HG02870 (cell line): ENCODE measurements around the gene MPPE1.

Experiments used
- ATAC-seq: cut with Tn5 transposase; IDR thresholded peaks from one replicate; pipeline ENCODE4 v1.9.1; 2021; ENCODE audit warnings: mild to moderate bottlenecking, moderate library complexity; ENCODE audit not compliant: unreplicated experiment

Gene MPPE1

DNA sequence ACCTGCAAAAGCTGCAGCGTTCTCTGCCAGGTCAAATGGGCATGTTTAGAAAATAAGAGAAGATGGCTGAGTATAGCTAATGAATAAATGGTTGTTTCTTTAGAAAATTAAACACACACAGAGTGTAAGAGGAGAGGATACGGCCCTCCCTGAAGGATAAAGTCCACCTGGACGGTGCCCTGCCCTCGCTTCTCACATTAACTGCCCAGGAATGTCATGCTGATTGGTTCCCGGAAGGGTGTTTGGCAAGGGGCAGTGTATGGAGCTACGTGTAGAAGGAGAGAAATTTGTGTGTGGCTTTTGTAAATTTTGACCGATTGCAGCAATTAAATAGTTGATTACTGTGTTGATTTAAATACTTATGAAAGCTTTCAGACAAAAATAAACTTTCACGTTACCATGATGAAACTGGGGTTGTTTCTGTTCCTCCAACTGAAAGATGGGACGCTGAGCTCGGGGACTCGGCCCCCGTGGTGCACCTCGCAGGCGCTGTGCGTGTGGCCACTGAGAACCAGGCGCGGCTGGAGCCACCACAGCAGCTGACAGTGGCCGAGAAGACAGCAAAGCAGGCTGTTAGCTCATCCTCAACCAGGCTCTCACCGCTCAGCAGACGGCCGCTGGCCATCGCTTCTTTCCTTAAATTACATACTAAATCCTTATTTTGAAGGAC is 22.7 kb downstream of the MPPE1 start:
- no peak for ATAC-seq

DNA sequence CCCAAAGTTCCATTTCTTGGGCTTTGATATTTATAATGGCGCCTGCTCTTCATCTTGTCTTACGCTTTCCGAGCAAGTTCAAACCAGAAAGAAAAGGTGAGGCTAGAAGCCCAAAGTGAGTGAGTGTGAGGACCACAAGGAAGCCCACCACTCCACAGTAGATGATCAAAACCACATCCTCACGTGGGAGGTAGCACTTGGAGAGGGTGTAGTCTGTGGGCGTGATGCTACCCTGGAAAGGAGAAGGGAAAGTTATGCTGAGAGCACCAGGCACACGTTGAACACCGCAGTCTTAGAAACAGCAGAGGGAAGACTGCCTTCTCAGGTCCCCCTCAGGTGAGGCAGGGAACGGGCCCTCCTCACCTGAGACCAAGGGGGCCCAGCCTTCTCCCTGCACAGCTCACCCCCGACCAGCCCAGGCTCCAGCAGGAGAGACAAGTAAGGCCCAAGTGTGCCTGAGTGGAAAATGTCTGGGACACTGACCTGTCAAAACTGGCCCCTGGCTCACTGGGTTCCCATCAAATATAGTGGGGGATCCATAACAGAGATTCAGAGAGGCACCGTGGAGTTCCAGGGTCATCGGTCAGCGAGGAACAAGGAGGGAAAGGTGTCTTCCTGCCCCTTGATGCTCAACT is 23.6 kb downstream of the MPPE1 start:
- ATAC-seq, result no peak

DNA sequence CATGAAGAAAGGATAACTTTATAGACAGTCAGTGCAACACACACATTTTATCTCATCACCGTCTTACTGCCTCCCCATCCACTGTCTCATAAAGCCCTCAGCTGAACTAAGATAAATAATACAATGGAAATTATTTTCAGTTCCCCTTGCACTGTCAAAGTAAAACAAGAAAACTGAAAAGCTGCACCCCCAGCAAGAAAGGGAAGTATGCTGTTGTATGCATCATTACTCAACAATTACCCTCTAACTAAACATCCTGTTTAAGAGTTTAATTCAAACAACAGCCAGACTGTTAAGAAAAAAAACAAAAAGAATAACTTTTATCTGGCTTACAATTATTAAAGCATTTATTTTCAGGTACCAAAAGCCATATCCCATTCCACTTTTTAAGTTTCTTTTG is 25.0 kb downstream of the MPPE1 start:
- ATAC-seq, result no peak

DNA sequence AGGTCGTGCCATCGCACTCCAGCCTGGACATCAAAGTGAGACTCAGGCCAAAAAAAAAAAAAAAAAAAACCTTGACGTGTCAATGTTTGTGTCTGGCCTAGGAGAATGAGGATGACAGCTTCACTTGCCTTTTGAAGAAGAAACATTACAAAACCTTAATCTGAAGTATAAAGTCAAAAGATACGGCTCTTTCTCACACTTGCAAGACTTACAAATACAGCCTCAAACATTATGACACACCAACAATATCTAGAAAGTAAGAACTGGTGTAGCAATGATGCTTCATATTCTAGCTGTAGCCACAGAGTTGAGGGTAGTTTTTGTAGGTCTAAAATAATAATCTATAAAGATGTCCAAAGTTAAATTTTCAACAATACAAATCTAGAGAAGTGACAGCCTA is 25.5 kb downstream of the MPPE1 start:
- no peak for ATAC-seq

DNA sequence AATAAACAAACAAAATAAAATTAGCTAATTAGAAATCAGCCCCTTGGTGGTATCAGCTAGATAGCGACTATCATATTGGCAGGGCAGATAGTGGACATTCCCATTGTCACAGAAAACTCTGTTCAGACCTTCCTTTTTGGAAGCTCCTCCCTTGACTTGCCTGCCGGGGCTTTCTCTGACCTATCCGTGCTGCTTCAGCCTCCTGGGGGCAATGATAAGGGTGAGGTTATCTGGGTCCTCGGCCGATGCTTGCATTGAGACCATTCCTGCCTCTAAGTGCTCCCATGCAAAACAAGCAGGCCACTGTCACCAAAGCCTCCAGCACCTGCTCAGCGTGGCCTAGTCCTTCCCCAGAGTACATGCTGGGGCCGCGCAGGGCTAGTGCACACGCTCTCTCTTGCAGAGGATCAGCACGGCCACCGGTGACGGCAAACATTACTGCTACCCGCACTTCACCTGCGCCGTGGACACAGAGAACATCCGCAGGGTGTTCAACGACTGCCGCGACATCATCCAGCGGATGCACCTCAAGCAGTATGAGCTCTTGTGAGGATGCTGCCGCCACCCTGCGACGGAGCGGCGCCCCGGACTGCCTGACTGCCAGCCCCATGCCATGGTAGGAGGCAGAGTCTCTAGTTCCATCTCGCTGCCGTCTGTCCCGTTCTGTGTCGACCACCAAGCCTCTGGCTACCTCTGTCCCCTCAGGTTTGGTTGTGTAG is 27.4 kb downstream of the MPPE1 start:
- ATAC-seq, result no peak

DNA sequence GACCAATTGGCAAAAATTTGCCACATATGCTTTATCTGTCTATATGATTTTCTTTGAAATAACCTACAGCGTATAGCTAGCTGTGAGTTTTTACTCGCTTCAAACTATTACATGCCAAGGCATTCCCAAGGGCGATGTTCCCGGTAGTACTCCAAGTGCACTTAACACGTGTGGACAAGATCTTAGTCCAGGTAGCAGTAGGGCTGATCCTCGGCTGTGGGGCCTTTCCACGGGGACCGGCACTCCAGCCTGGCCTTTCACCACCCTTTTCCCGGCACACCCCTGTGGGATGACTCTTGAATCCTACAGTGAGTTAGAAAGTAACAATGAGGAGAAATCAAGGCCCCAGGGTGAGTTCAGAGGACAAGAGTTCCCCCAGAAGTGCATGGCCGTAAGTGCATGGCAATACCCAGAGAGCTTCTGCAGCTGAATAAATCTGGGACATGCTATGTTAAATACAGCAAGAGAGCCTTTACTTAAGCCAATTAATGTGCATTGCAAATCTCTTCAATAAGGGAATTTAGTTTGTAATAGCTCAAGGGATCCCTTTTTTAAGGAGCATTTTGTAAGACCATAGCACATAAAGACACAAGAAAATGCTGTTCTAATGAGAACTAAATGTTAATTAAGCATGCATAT is 30.5 kb downstream of the MPPE1 start:
- no peak for ATAC-seq

DNA sequence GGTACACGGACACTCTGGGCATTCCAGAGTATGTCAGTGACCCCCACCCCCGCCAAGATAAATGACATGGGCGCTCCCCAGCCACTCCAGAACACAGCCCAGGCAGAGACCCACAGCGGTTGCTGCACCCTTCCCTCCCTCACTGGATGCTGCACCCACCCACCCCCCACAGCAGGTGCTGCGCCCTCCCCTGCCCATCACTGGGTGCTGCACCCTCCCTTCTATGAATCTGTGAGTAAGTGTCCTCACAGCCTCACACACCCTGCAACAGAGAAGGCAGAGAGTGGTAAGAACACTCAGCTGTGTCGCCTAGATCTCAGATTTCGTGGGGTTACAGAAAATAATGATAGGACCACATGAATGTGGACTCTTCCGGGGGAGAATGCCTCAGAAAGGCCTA is 33.4 kb downstream of the MPPE1 start:
- ATAC-seq, result no peak

DNA sequence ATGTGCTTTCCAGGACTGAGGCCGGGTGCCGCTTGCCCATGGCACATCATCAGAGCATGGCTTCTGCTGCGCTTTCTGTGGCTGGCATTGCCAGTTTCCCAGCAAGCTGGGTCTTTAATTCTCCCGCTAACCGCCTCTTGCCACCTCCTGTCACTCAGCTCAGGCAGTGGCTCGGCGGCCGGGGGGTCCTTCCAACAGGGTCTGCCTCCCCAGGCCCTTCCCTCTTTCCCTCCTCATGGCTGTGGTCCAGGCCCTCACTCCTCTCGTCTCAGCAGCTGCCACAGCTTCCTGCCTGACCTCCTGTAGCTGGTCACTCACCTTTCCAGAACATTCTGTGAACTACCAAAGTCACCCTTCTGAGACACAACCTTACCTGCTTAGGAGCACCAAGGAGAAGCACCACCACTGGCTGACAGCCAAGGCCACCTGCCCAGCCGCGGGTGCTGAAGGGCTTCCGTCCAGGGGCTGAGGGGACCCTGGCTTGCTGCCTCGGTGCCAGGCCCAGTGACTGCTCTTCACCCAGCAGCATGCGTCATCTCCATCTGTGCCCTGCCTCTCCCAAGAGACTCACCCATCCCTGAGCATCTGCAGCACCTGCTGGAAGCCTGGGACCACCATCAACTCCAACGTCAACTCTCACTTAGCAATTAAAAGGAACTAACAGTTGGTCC is 34.3 kb downstream of the MPPE1 start:
- no peak for ATAC-seq

DNA sequence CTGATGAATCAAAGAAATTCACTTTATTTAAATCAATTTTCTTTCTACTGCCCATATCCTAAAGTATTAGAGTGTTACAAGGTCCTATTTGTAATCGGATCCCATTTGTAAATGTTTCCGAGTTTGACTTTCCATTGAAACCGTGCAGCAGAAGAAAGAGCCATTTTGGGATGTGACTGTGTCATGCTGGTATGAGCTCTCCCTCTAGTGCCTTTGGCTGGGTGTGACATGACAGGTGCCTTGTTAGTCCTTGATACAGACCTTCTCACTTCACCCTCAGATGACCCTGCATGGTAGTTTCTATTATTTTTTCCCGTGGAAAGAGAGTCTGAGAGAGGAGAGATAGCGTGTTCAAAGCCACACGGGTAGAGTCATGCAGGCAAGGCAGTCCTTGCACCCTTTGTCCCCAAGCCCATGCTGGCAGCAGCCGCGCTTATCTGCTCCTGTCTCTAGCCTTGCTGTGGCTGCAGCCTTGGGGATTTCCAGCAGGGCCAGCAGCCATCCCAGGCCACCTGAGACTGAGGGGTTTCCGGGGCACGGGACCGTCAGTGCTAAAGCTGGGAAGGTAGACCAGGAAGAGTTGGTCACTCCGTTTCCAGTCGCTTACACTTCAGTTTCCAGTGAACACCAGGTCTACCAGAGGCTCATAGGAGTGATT is 35.5 kb downstream of the MPPE1 start:
- ATAC-seq, result no peak

DNA sequence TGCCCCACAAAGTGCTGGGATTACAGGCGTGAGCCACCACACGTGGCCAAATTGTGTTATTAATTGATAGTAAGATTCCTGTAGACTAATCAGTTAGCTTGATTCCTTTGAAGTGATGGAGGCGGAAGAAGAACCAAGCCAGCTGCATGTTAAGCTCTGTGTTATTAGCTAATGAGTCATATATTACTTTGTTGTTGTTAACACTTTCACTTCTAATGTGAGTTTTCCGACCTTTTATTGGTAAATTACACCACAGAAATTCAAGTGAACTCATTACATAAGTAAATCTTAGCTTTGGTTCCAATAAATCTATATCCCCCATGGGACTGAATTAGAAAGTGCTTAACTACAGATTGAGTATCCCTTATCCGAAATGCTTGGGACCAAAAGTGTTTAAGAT is 36.6 kb downstream of the MPPE1 start:
- peak; percentile 67 for ATAC-seq

DNA sequence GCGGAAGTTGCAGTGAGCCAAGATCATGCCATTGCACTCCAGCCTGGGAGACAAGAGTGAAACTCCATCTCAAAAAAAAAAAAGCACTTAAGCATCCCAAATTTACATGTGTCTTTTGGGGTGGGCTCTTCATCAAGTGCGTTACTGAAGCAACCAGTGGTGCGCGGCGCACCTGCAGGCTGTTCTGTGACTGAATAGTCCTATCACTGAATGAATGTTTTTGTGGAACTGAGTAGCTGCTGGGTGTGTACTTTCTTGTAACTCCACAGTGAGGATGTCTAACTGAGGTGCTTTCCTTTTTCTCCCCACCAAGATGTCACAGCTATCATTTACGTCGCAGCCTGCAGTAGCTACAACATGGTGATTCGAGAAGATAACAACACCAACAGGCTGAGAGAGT is 39.9 kb downstream of the MPPE1 start:
- no peak for ATAC-seq

DNA sequence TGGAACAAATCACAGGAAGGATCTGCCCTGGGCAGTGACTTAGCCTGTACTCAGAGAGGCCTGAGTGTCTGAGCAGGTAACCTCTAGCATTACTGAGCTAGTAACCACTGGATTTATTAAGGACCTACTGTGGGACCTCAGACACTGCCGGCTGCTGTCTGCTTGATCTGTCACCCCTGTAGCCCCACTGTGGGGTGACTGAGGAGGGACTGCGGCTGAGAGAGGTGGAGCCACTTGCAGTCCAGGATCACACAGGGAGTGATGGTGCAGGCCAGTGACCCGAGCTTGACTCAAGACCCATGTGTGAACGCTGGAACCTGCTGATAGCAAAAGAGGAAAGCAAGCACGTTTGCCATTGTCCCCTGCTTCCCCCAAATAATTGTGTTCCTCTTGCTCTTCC is 41.4 kb downstream of the MPPE1 start:
- ATAC-seq, result no peak

DNA sequence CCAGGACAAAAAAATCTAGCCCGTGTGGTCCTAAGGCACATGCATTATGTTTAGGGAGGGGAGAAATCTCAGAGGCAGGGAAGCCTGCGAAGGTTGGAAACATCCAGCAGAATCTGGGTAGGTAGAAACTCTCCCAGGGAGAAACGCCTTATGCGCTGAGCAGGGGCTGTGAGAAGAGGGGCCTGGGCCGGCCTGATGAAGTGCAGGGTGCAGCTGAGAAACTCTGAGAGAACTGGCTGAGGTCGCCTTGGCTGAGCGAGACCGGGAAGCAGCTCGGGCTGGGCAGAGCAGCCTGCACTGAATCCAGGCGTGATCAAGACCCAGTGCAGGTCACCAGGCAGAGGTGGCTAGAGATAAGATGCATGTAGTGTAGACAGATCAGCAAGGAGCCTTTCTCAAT is 41.8 kb downstream of the MPPE1 start:
- no peak for ATAC-seq

DNA sequence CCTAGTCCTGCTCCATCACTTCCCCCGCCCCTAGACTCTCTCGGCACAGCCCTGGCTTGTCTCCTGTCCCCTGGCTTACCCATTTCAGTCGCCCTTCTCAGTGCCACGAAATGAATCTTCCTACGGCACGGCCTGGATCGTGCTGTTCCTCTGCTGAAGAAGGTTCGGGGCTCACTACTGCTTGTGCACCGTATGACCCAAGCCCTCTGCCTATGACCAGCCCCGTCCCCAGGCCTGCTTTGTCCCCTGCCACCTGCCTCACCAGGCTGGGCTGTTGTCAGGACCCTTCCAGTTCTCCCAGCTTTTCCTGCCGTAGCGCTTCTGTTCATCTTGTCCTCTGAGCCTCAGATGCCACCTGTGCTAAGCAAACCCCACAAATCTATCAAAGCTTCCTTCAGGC is 43.0 kb downstream of the MPPE1 start:
- no peak for ATAC-seq

DNA sequence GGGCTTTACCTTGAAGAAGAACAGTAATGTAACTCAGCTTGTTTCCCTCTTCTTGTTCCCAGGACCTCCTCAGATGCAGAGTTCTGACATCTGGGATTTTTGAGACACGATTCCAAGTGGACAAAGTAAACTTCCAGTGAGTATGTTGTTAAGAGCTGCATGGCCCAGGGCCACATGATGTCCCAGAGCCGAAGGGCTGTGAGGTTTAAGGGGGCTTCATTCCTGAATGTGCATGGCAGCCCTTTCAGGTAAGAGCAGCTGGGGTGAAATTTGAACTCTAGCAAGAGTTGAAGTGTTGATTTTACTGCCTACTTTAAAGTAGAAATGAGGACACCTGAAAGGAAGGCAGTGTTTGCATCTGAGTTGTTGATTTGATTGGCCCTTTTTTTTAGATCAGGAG is 43.6 kb downstream of the MPPE1 start:
- no peak for ATAC-seq

DNA sequence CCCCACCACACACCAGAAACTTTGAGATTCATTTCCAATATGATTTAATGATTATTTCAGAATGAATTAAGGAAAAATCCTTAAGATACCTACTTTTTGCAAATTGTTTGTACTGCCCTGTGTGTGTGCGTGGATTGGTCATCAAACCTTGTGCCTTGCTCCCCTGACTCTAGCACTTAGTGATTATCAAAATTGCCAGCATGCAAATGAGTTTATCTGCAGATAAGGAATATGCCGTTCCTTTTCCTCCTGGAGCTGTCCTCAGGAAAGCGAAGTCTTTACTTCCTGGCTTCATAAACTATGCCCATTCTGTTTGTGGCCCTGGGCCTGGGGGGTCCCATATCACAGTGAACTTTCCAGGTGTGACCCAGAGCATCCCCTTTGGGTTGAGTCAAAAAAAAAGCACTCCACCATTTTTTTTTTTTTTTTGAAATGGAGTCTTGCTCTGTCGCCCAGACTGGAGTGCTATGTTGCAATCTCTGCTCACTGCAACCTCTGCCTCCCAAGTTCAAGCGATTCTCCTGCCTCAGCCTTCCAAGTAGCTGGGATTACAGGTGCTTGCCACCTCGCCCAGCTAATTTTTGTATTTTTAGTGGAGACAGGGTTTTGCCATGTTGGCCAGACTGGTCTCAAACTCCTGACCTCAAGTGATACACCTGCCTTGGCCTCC is 45.5 kb downstream of the MPPE1 start:
- no peak for ATAC-seq

DNA sequence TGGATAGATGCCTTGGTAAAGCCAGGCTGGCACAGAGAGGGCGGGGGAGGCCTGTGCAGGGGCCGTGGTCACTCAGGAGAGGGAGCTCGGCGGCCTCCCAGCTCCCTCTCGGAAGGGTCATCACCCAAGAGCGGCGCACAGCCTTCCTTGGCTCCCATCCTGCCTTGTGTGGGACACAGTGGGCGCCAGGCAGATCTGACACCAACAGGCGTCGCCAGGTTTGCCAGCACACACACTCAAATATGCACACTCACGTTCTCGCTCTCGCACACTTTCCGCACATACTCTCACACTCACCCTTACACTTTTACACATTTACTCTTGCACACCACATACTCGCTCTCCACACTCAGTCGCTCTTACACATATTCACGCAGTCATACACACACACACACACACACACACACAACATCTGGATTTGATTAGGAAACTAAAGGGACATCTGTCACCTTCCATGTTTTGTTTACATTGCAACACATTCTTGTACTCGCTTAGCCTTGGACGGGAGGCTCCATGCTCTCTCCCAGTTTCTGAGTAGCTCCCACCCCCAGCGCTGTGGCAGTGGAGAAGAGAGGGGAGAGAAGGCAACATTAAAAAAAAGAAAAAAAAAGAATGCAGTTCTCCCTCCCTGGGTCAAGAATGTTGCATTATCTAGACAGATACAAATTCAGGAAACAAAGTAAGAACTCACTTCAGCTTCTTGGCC is 46.4 kb downstream of the MPPE1 start:
- ATAC-seq, result no peak

DNA sequence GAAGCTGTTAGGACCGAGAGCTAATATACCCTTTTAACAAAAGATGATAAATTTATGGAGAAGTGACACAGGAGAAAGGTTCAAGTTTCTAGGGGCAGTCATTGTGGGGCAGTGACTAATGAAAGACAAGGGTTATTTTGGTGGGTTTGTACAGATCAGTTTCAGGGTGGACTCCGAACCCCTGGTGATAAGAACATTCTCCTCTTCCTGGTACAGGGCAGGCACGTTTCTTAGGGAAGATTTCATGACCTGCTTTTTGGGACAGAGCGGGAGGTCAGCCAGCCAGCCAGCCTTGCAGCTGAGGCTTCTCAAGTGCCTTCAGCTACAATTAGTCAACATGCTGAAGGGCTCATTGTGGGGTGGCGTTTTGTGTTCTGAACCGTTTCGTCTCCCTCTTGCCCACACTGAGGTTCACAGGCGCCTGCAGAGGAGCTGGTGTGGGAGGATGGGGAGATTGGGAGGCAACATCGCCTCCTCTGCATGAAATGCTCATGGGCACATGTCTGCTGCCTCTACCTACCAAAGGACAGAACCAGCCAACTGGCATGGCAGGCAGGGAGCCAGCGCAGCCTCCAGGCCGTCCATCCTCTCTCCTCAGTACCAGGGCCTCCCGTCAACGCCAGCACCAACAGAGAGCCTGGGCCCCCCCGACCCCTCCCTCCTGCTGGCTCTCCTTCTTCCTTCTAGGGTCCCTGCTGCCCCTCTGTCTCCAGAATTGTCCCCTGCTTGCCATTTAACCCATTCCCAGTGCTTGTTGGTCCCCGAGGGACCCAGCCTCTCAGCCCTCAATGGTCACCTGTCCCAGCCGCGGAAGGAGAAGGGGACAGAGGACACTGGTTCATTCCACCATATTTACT is 47.3 kb downstream of the MPPE1 start:
- no peak for ATAC-seq

DNA sequence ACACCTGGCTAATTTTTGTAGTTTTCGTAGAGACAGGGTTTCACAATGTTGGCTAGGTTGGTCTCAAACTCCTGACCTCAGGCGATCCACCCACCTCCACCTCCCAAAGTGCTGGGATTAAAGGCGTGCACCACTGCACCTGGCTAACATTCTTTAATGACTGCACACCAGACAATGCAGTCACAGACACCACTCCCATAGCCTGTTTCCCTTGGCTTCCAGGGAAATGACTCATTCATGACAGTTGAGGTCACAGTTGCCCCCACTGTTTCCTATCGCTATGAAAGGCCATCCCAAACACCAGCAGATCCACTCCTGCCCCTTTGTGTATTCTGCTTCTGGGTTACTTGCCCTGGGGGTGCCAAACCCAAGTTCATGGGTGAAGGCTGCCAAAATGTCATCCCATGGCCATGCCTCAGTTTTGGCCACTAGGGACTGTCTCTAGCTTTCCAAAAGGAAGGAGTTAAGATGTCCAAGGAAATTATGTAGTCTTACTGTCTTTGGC is 48.2 kb downstream of the MPPE1 start:
- ATAC-seq, result no peak
